ENCODE measurements around the gene GZMH. TPM values are rescaled to one million over a fixed set of nuclear protein-coding genes. Genes with fewer than 3 reads are reported as not detected.

The GZMH gene
- total RNA-seq, 1 experiment from 2014 or later = not detected

DNA sequence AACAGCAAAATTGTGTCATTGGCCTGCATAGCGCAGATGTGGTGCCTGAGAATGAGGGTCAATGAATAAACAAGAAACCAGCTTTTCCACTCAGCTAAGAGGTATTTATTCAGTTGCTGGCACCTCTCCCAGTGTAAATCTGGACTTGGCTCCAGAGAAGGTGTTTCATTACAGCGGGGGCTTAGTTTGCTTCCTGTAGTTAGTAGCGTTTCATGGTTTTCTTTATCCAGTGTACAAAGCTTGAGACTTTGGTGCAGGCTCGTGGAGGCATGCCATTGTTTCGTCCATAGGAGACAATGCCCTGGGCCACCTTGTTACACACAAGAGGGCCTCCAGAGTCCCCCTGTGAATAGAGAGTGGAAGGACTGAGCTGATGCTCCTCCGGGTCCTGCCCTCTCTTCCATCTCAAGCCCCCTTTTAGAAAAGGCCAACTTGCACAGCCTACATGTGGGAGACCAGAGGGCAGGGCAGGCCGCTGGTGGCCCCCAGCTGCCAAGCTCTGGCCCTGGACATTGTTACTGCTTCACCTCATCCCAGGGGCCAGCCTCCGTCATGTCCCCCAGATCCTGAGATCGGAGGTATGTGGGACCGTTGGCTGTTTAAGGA lies 21.5 kb upstream of the GZMH start:
- Histone ChIP-seq H3K9me3 (ENCODE audit: control insufficient read depth, insufficient read depth, low read depth, low read length) (no peaks in the 10 kb centered on the region), H3K4me3 (ENCODE audit: low read depth in 2 of 2, low read length in 2 of 2) (no peak overlapping the region), H3K27ac (ENCODE audit: low read length) (no peak overlapping the region), H3K27me3 (ENCODE audit: control insufficient read depth, insufficient read depth, low read length) (no peaks in the 10 kb centered on the region), H3K4me1 (ENCODE audit: control insufficient read depth, insufficient read depth, low read length) (no peaks in the 10 kb centered on the region), H3K36me3 (ENCODE audit: control insufficient read depth, insufficient read depth, low read length) (no peaks in the 10 kb centered on the region)
- no peak for TF ChIP-seq TCF7L2 (IDR thresholded peaks at IDR 0.05; ENCODE audit: low read depth, low read length)
- TF ChIP-seq SIN3A (IDR thresholded peaks at IDR 0.05; ENCODE audit: borderline replicate concordance, insufficient read depth, low read depth, low read length) = no peak
- no peak for ATAC-seq
- intact Hi-C loops (cut with micrococcal nuclease; ENCODE audit: unreplicated experiment) = no loop called here
- DNase-seq (ENCODE audit: low read depth, low spot score) = no peak
- no TSS peak for BruUV-seq (replicated peaks)
- ChIA-PET CTCF (no interaction called here), POLR2A (no interaction called here)
- in situ Hi-C loops (cut with HindIII; ENCODE audit: low pct_unique_long_range_greater_than_20kb, low sequenced_read_pairs) = no loop called here

DNA sequence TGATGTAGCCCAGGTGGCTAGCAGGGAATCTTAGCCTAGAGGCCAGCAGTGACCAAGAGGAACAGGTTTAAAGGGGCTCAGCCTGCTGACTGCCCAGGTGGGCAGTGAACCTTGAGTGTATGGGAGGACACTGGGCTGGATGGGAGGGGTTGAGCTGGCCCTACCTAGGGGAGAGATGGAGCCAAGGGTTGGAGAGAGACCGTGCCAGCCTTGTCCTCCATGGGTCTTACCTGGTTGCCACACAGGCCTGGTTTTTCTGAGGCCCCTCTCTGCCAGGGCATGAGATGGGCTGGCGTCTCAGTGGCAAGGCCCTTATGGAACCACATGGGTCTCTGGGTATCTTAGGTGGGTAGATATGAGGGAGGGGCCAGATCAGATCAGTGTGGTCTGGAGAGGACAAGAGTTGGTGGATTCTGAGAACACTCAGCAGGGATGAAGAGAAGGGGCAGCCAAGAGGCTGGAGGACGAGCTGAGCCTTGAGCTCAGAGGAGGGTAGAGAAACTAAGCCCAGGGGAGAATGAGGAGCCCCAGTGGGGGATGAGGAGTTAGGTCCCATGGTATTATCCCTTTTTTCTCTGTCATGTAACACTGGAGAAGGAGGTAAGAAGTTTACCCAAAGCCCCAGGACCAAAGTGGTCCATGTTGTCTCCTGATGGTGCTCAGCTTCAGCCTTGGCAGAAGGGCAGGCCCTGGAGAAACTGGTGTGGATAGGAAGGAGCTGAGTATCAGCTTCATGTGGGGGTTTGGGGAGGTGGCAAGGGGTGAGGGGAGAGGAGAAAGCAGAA lies 20.8 kb upstream of the GZMH start:
- ATAC-seq = no peak
- Histone ChIP-seq H3K27me3 (ENCODE audit: control insufficient read depth, insufficient read depth, low read length) (no peaks in the 10 kb centered on the region), H3K9me3 (ENCODE audit: control insufficient read depth, insufficient read depth, low read depth, low read length) (no peaks in the 10 kb centered on the region), H3K27ac (ENCODE audit: low read length) (no peak overlapping the region), H3K4me3 (ENCODE audit: low read depth in 2 of 2, low read length in 2 of 2) (no peak overlapping the region), H3K4me1 (ENCODE audit: control insufficient read depth, insufficient read depth, low read length) (no peaks in the 10 kb centered on the region), H3K36me3 (ENCODE audit: control insufficient read depth, insufficient read depth, low read length) (no peaks in the 10 kb centered on the region)
- in situ Hi-C loops (cut with HindIII; ENCODE audit: low pct_unique_long_range_greater_than_20kb, low sequenced_read_pairs) = no loop called here
- no TSS peak for BruUV-seq (replicated peaks)
- DNase-seq (ENCODE audit: low read depth, low spot score) = no peak
- ChIA-PET POLR2A (no interaction called here), CTCF (no interaction called here)
- intact Hi-C loops (cut with micrococcal nuclease; ENCODE audit: unreplicated experiment) = no loop called here
- no peak for TF ChIP-seq TCF7L2 (IDR thresholded peaks at IDR 0.05; ENCODE audit: low read depth, low read length)
- no peak for TF ChIP-seq SIN3A (IDR thresholded peaks at IDR 0.05; ENCODE audit: borderline replicate concordance, insufficient read depth, low read depth, low read length)

DNA sequence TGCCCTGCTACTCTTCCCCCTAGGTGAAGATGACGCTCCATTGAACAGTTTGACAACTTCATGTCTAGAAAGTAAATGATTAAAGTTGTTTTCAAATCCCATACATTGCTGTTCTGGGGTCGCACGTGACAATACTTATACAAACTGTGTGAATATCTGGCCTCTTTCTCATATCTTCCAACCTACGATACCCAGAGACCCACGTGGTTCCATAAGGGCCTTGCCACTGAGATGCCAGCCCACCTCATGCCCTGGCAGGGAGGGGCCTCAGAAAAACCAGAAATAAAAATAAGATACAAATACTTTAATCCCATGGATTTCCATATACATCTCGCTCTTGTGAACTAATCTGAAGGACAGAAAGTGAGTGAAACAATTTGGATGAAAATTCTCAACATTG lies 20.0 kb upstream of the GZMH start:
- no peaks in the 10 kb centered on the region for H3K4me1 ChIP-seq (ENCODE audit: control insufficient read depth, insufficient read depth, low read length)
- no peaks in the 10 kb centered on the region for H3K27me3 ChIP-seq (ENCODE audit: control insufficient read depth, insufficient read depth, low read length)
- POLR2A ChIA-PET = no interaction called here
- H3K27ac ChIP-seq (ENCODE audit: low read length) = no peak overlapping the region
- CTCF ChIA-PET = no interaction called here
- no peak overlapping the region for H3K4me3 ChIP-seq (ENCODE audit: low read depth in 2 of 2, low read length in 2 of 2)
- DNase-seq (ENCODE audit: low read depth, low spot score) (no peak), ATAC-seq (no peak)
- intact Hi-C loops (cut with micrococcal nuclease; ENCODE audit: unreplicated experiment) (no loop called here), in situ Hi-C loops (cut with HindIII; ENCODE audit: low pct_unique_long_range_greater_than_20kb, low sequenced_read_pairs) (no loop called here)
- no peaks in the 10 kb centered on the region for H3K9me3 ChIP-seq (ENCODE audit: control insufficient read depth, insufficient read depth, low read depth, low read length)
- BruUV-seq (replicated peaks) = no TSS peak
- H3K36me3 ChIP-seq (ENCODE audit: control insufficient read depth, insufficient read depth, low read length) = no peaks in the 10 kb centered on the region
- TF ChIP-seq POLR2AphosphoS5 (IDR thresholded peaks at IDR 0.05; ENCODE audit: low read depth, low read length) (no peak), TCF7L2 (IDR thresholded peaks at IDR 0.05; ENCODE audit: low read depth, low read length) (no peak), SIN3A (IDR thresholded peaks at IDR 0.05; ENCODE audit: borderline replicate concordance, insufficient read depth, low read depth, low read length) (no peak)
- TF ChIP-seq, protein P1, sequence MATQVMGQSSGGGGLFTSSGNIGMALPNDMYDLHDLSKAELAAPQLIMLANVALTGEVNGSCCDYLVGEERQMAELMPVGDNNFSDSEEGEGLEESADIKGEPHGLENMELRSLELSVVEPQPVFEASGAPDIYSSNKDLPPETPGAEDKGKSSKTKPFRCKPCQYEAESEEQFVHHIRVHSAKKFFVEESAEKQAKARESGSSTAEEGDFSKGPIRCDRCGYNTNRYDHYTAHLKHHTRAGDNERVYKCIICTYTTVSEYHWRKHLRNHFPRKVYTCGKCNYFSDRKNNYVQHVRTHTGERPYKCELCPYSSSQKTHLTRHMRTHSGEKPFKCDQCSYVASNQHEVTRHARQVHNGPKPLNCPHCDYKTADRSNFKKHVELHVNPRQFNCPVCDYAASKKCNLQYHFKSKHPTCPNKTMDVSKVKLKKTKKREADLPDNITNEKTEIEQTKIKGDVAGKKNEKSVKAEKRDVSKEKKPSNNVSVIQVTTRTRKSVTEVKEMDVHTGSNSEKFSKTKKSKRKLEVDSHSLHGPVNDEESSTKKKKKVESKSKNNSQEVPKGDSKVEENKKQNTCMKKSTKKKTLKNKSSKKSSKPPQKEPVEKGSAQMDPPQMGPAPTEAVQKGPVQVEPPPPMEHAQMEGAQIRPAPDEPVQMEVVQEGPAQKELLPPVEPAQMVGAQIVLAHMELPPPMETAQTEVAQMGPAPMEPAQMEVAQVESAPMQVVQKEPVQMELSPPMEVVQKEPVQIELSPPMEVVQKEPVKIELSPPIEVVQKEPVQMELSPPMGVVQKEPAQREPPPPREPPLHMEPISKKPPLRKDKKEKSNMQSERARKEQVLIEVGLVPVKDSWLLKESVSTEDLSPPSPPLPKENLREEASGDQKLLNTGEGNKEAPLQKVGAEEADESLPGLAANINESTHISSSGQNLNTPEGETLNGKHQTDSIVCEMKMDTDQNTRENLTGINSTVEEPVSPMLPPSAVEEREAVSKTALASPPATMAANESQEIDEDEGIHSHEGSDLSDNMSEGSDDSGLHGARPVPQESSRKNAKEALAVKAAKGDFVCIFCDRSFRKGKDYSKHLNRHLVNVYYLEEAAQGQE (IDR thresholded peaks at IDR 0.05; ENCODE audit: insufficient read depth in 1 of 2, low read depth in 2 of 2, low read length in 1 of 2) = no peak
- TF ChIP-seq, protein P2, sequence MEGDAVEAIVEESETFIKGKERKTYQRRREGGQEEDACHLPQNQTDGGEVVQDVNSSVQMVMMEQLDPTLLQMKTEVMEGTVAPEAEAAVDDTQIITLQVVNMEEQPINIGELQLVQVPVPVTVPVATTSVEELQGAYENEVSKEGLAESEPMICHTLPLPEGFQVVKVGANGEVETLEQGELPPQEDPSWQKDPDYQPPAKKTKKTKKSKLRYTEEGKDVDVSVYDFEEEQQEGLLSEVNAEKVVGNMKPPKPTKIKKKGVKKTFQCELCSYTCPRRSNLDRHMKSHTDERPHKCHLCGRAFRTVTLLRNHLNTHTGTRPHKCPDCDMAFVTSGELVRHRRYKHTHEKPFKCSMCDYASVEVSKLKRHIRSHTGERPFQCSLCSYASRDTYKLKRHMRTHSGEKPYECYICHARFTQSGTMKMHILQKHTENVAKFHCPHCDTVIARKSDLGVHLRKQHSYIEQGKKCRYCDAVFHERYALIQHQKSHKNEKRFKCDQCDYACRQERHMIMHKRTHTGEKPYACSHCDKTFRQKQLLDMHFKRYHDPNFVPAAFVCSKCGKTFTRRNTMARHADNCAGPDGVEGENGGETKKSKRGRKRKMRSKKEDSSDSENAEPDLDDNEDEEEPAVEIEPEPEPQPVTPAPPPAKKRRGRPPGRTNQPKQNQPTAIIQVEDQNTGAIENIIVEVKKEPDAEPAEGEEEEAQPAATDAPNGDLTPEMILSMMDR (IDR thresholded peaks at IDR 0.05) = no peak

All from Panc1 (cell line).